A673 (cell line): ENCODE measurements around the gene OR6K3.

Source experiments
- CTCF ChIP-seq: fragments of 300-800, 200-600 bp; sonication (generic); conservative IDR thresholded peaks from 2 replicates; pipeline ENCODE4 v1.5.1; 2017; ENCODE audit warnings: low read depth, mild to moderate bottlenecking, antibody characterized with exemption, low read length, moderate library complexity, mixed read lengths
- EZH2 ChIP-seq: fragments of 200-600 bp; sonication (generic); IDR thresholded peaks from 2 replicates; pipeline ENCODE4 v1.6.1; 2017; ENCODE audit warnings: borderline replicate concordance, low read depth, mild to moderate bottlenecking, mixed read lengths, antibody characterized with exemption, low read length; ENCODE audit not compliant: poor library complexity, severe bottlenecking

- TF ChIP-seq CTCF (no peak), EZH2 (no peak)
Measured at GRCh38 chr1:158687037-158687436, 33.5 kb downstream of the OR6K3 start.
